GM23338 (cell line): ENCODE measurements around the gene SUN2. TPM values are rescaled to one million over a fixed set of nuclear protein-coding genes. Genes with fewer than 3 reads are reported as not detected.

Experiments
- CREB1 ChIP-seq: fragments of 250-450 bp; sonication (Bioruptor Pico); IDR thresholded peaks from 2 replicates; pipeline ENCODE4 v1.5.0; 2020; ENCODE audit warnings: low read depth, mild to moderate bottlenecking, moderate library complexity
- CTCF ChIP-seq, 2 experiments: fragments of 200-600 bp in 1 of 2; sonication (generic) in 1 of 2; conservative IDR thresholded peaks; 2 replicates each; pipeline versions ENCODE4 v1.5.1 to v1.6.1; 2016 to 2017; ENCODE audit warnings: antibody characterized with exemption in 2 of 2, low read depth in 2 of 2, mild to moderate bottlenecking in 2 of 2, moderate library complexity in 1 of 2
- JUNB ChIP-seq: IDR thresholded peaks from one replicate; pipeline ENCODE4 v1.6.1; 2016; ENCODE audit warnings: antibody characterized with exemption; ENCODE audit not compliant: unreplicated experiment
- POLR2AphosphoS5 ChIP-seq: IDR thresholded peaks from 2 replicates; pipeline ENCODE4 v1.6.1; 2016; ENCODE audit warnings: antibody characterized with exemption, low read depth
- ZNF462 ChIP-seq: fragments of 250-450 bp; sonication (Bioruptor Pico); IDR thresholded peaks from 2 replicates; pipeline ENCODE4 v1.5.0; 2020; ENCODE audit warnings: mild to moderate bottlenecking, moderate library complexity
- polyA plus RNA-seq: library from polyadenylated mRNA; unstranded; fragments of >200 nt; fragmentation: Nextera tagmentation; extraction: Ambion mirVana; gene quantifications from 2 replicates; pipeline ENCODE4 v1.2.1, GENCODE V29; 2016
- total RNA-seq: library from RNA; depleted of rRNA; stranded (reverse); fragments of >200 nt; shearing (Covaris generic); gene quantifications from 2 replicates; pipeline ENCODE4 v1.2.3, GENCODE V29; 2014
- TF ChIP-seq, protein P1 (sequence below): IDR thresholded peaks from one replicate; pipeline ENCODE4 v1.6.1; 2018; ENCODE audit warnings: antibody characterized with exemption; ENCODE audit not compliant: unreplicated experiment

Gene SUN2
- total and polyA plus RNA-seq, 2 experiments from 2014 or later, result 7.2 to 17.6 TPM

DNA sequence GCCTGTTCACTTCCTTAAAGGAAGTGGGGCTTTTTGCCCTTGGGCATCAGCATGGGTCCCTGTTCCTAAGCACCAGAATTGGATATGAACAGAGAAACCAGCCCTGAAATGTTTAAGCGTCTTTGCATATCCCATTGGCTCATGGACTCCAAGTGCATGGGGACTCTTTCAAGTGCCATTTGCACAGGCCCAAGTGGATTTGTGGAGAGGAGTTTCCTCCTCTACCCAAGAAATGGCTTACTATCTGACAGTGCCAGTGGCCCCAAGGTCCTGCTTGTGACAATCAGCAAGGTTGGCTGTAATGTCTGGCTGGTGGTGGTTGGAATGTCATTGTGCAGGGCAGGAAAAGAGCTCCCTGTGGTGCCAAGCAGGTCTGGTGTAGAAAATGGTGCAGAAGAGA is 70.0 kb downstream of the SUN2 start (continued):
- TF ChIP-seq ZNF462 (CRISPR knock-in tag), result no peak
- TF ChIP-seq, protein P1, sequence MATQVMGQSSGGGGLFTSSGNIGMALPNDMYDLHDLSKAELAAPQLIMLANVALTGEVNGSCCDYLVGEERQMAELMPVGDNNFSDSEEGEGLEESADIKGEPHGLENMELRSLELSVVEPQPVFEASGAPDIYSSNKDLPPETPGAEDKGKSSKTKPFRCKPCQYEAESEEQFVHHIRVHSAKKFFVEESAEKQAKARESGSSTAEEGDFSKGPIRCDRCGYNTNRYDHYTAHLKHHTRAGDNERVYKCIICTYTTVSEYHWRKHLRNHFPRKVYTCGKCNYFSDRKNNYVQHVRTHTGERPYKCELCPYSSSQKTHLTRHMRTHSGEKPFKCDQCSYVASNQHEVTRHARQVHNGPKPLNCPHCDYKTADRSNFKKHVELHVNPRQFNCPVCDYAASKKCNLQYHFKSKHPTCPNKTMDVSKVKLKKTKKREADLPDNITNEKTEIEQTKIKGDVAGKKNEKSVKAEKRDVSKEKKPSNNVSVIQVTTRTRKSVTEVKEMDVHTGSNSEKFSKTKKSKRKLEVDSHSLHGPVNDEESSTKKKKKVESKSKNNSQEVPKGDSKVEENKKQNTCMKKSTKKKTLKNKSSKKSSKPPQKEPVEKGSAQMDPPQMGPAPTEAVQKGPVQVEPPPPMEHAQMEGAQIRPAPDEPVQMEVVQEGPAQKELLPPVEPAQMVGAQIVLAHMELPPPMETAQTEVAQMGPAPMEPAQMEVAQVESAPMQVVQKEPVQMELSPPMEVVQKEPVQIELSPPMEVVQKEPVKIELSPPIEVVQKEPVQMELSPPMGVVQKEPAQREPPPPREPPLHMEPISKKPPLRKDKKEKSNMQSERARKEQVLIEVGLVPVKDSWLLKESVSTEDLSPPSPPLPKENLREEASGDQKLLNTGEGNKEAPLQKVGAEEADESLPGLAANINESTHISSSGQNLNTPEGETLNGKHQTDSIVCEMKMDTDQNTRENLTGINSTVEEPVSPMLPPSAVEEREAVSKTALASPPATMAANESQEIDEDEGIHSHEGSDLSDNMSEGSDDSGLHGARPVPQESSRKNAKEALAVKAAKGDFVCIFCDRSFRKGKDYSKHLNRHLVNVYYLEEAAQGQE, result no peak
- TF ChIP-seq POLR2AphosphoS5, result no peak
- TF ChIP-seq CREB1 (CRISPR knock-in tag), result no peak
- no peak for TF ChIP-seq JUNB
- no peak for TF ChIP-seq CTCF (conservative IDR thresholded peaks at IDR 0.05; ENCODE audit: low read depth in 2 of 2)
